Osteocyte (in vitro differentiated cells): ENCODE data around the gene MROH7. TPM values are rescaled to one million over a fixed set of nuclear protein-coding genes. Genes with fewer than 3 reads are reported as not detected.

Source experiments
- DNase-seq: peaks from one replicate; pipeline ENCODE4 v3.0.0; 2021; ENCODE audit warnings: mixed read lengths; ENCODE audit not compliant: unreplicated experiment; ENCODE audit errors: extremely low spot score
- H3K27ac Mint-ChIP-seq: one replicate; pipeline ENCODE4 v1.8.0; 2021; ENCODE audit warnings: mild to moderate bottlenecking, mixed read lengths; ENCODE audit not compliant: unreplicated experiment
- H3K27me3 Mint-ChIP-seq: one replicate; pipeline ENCODE4 v1.8.0; 2021; ENCODE audit warnings: mixed read lengths; ENCODE audit not compliant: unreplicated experiment
- H3K36me3 Mint-ChIP-seq: one replicate; pipeline ENCODE4 v1.8.0; 2021; ENCODE audit warnings: mixed read lengths; ENCODE audit not compliant: unreplicated experiment
- H3K4me1 Mint-ChIP-seq: one replicate; pipeline ENCODE4 v1.8.0; 2021; ENCODE audit warnings: mixed read lengths; ENCODE audit not compliant: unreplicated experiment
- H3K4me3 Mint-ChIP-seq: one replicate; pipeline ENCODE4 v1.8.0; 2021; ENCODE audit warnings: mild to moderate bottlenecking, moderate library complexity, mixed read lengths; ENCODE audit not compliant: unreplicated experiment
- H3K9me3 Mint-ChIP-seq: one replicate; pipeline ENCODE4 v1.8.0; 2021; ENCODE audit warnings: mixed read lengths; ENCODE audit not compliant: unreplicated experiment
- CTCF ChIP-seq: fragments of 200-600 bp; sonication (generic); IDR thresholded peaks from 2 replicates; pipeline ENCODE4 v1.5.0; 2021; ENCODE audit warnings: antibody characterized with exemption, mild to moderate bottlenecking, moderate library complexity
- total RNA-seq: library from RNA; stranded (reverse); gene quantifications from 2 replicates; pipeline ENCODE4 v1.2.1, GENCODE V29; 2021

The MROH7 gene
- total RNA-seq, 1 donor from 2014 or later = 0.11 TPM

DNA sequence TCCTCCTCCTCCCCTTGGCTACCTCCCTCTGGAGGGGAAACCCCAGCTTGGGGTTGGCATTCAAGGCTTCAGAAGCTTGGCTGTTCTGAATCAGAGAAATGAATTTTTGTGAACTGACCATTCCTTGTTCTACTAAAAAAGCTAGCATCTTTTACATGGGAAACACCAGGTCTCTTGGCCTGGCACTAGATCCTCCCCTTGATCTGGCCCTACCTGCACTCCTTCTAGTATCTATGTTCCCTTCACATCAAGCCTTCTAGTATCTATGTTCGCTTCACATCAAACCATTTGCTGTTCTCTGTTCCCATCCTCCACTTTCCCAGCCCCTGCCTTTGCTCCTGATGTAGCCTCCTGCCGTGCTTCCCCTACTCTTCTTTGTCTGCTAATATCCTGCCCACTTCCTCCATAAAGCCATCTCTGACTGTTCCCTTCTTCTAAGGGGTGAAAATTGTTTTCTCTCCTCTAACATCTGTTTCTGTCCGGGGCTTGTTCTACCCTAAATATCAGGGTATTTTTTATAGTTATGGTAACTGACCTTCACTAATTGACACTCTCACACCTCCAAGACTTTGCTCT is 44.0 kb upstream of the MROH7 start:
- no peaks in the 10 kb centered on the region for H3K4me1 Mint-ChIP-seq
- H3K27me3 Mint-ChIP-seq = no peaks in the 10 kb centered on the region
- no peak for TF ChIP-seq CTCF
- no peak for DNase-seq
- no peak overlapping the region for H3K4me3 Mint-ChIP-seq
- no peaks in the 10 kb centered on the region for H3K36me3 Mint-ChIP-seq
- H3K9me3 Mint-ChIP-seq = no peaks in the 10 kb centered on the region
- H3K27ac Mint-ChIP-seq = no peak overlapping the region

DNA sequence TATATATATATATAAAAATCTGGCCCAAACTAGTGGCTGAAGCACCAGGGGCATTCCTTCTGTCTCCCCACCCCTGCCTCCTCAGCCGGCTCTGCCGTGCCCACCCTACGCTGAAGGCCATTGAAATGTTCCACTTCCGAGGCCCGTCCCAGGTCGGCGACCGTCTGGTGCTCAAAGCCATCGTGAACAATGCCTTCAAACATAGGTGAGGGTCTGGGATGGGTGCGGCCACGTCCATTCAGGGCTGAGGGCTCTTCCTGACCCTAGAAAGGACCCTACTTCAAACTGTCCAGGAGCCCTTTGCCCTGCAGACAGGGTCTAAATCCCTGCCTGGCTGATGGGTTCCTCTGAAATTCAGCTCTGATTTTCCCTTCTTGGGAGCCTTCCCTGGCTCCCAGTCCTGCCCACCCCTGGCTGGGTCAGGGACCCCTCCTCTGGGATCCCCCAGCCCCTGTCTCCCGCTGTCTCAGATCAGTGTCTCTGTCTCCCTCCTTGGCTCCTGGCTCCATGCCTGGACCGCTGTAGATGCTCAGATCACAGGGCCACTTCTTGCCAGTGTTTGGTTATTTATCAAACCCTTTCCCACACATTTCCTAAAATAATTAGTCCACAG is 42.3 kb upstream of the MROH7 start:
- H3K27ac Mint-ChIP-seq = no peak overlapping the region

DNA sequence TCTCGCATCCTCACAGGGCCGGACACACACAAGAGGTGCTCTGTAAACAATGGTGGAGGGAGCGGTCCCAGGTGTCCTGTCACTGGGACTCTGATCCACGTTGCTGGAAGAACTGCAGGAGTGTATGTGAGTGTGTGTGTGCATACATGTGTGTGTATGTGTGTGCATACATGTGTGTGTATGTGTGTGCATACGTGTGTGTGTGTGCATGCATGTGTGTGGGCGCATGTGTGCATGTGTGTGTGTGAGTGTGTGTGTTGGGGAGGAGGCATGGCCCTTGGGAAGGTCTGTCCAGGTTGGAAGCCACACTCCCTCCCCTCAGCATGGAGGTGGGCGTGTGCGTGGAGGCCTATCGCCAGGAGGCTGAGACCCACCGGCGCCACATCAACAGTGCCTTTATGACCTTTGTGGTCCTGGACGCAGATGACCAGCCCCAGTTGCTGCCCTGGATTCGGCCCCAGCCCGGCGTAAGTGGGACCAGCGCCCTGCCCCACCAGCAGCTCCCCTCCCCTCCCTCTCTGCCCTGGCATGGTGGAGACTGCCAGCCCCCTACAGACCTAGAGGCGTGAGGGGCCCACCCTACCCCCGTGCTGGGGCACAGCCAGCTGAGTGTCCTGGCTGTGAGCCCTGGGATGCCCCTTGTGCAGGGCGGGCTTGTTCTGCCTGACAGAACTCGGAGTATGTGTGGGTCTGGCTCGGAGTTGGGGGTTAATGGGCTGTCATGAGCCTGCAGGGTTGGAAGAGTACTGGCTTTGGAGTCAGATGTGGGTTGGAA is 40.5 kb upstream of the MROH7 start:
- Mint-ChIP-seq H3K36me3 (no peaks in the 10 kb centered on the region), H3K27me3 (no peaks in the 10 kb centered on the region), H3K27ac (no peak overlapping the region), H3K4me1 (no peaks in the 10 kb centered on the region), H3K4me3 (no peak overlapping the region), H3K9me3 (no peaks in the 10 kb centered on the region)
- no peak for TF ChIP-seq CTCF
- DNase-seq = no peak

More for the DNA sequence above, 42.3 kb upstream of the MROH7 start:
- Mint-ChIP-seq H3K9me3 (no peaks in the 10 kb centered on the region), H3K4me1 (no peaks in the 10 kb centered on the region), H3K36me3 (no peaks in the 10 kb centered on the region), H3K4me3 (no peak overlapping the region), H3K27me3 (no peaks in the 10 kb centered on the region)
- TF ChIP-seq CTCF = no peak
- DNase-seq = no peak

GRCh38 chr1:54601730-54602129 is 39.9 kb upstream of the MROH7 start:
- Mint-ChIP-seq H3K4me1 (no peaks in the 10 kb centered on the region), H3K9me3 (no peaks in the 10 kb centered on the region), H3K36me3 (no peaks in the 10 kb centered on the region), H3K27ac (no peak overlapping the region), H3K4me3 (no peak overlapping the region), H3K27me3 (no peaks in the 10 kb centered on the region)
- no peak for DNase-seq
- TF ChIP-seq CTCF = no peak

- TF ChIP-seq CTCF = no peak
- Mint-ChIP-seq H3K27me3 (no peaks in the 10 kb centered on the region), H3K9me3 (no peaks in the 10 kb centered on the region), H3K36me3 (no peaks in the 10 kb centered on the region), H3K4me3 (no peak overlapping the region), H3K27ac (no peak overlapping the region), H3K4me1 (no peaks in the 10 kb centered on the region)
- DNase-seq = no peak
Observed at GRCh38 chr1:54602554-54602953, 39.0 kb upstream of the MROH7 start.
